22Rv1 (cell line): ENCODE measurements around the gene ENOX2.

Experiments used
- ZFX ChIP-seq: fragments of 450-650 bp; IDR thresholded peaks from 2 replicates; pipeline ENCODE4 v1.6.1; 2017; ENCODE audit warnings: antibody characterized with exemption, borderline replicate concordance
- TF ChIP-seq, protein P1 (sequence below): fragments of 450-650 bp; IDR thresholded peaks from 2 replicates; pipeline ENCODE4 v1.5.1; 2017; ENCODE audit warnings: mild to moderate bottlenecking

DNA sequence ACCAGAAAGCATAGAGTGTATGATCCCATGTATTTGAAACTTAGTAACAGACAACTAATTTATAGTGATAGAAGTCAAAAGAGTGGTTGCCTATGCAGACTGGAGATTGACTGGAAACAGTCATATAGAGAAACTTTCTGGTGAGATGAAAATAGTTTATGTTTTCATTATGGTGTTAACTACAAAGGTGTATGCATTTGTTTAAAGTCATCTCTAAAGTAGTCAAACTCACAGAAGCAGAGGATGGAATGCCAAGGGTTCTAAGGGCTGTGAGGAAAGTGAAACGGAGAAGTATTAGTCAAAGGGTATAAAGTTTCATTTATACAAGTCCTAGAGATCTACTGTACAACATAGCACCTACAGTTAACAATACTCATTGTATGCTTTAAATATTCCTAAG lies 45.8 kb downstream of the ENOX2 start:
- TF ChIP-seq, protein P1, sequence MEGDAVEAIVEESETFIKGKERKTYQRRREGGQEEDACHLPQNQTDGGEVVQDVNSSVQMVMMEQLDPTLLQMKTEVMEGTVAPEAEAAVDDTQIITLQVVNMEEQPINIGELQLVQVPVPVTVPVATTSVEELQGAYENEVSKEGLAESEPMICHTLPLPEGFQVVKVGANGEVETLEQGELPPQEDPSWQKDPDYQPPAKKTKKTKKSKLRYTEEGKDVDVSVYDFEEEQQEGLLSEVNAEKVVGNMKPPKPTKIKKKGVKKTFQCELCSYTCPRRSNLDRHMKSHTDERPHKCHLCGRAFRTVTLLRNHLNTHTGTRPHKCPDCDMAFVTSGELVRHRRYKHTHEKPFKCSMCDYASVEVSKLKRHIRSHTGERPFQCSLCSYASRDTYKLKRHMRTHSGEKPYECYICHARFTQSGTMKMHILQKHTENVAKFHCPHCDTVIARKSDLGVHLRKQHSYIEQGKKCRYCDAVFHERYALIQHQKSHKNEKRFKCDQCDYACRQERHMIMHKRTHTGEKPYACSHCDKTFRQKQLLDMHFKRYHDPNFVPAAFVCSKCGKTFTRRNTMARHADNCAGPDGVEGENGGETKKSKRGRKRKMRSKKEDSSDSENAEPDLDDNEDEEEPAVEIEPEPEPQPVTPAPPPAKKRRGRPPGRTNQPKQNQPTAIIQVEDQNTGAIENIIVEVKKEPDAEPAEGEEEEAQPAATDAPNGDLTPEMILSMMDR: no peak
- TF ChIP-seq ZFX: no peak
